ENCODE data around the gene ERBB4. TPM values are rescaled to one million over a fixed set of nuclear protein-coding genes. Genes with fewer than 3 reads are reported as not detected.

ERBB4 gene
- total RNA-seq, 4 donors from 2014 or later, result 0.09 to 0.67 TPM; not detected in 2

GRCh38 chr2:212539072-212539880, 674 bp upstream of the ERBB4 start:
- H3K27ac ChIP-seq, result no peak overlapping the region
- TF ChIP-seq POLR2A (IDR thresholded peaks at IDR 0.05) (no peak), CTCF (IDR thresholded peaks at IDR 0.05) (no peak)
- peak overlapping the region; percentile 13 to 60 (median 40) for H3K4me3 ChIP-seq
- peaks cover 0 to 29% (median 0%) of the 10 kb centered on the region in 4 donors for H3K4me1 ChIP-seq
- DNase-seq, result peak in 1 of 3 donors; percentile 47
- H3K36me3 ChIP-seq, result no peaks in the 10 kb centered on the region
- H3K9me3 ChIP-seq, result no peaks in the 10 kb centered on the region
- peaks cover 0 to 25% of the 10 kb centered on the region in 2 donors for H3K27me3 ChIP-seq

GRCh38 chr2:212537726-212538304, 787 bp downstream of the ERBB4 start:
- peak in 1 of 3 donors; percentile 47 for DNase-seq
- peaks cover 0 to 25% of the 10 kb centered on the region in 2 donors for H3K27me3 ChIP-seq
- H3K36me3 ChIP-seq, result no peaks in the 10 kb centered on the region
- no peak overlapping the region for H3K27ac ChIP-seq
- TF ChIP-seq CTCF (IDR thresholded peaks at IDR 0.05), result no peak
- TF ChIP-seq POLR2A (IDR thresholded peaks at IDR 0.05), result no peak
- H3K9me3 ChIP-seq, result no peaks in the 10 kb centered on the region
- peak overlapping the region; percentile 8 to 60 (median 40) for H3K4me3 ChIP-seq
- peaks cover 0 to 29% (median 0%) of the 10 kb centered on the region in 4 donors for H3K4me1 ChIP-seq

- Histone ChIP-seq H3K36me3 (no peaks in the 10 kb centered on the region), H3K9me3 (no peaks in the 10 kb centered on the region), H3K27me3 (peaks cover 0 to 25% of the 10 kb centered on the region in 2 donors), H3K4me3 (peak overlapping the region; percentile 8 to 60 (median 40)), H3K27ac (no peak overlapping the region), H3K4me1 (peaks cover 0 to 29% (median 0%) of the 10 kb centered on the region in 4 donors)
- TF ChIP-seq POLR2A (IDR thresholded peaks at IDR 0.05) (no peak), CTCF (IDR thresholded peaks at IDR 0.05) (no peak)
- peak in 1 of 3 donors; percentile 50 for DNase-seq
Measured at GRCh38 chr2:212536817-212537725, 1.5 kb downstream of the ERBB4 start.

- no peak for TF ChIP-seq POLR2A (IDR thresholded peaks at IDR 0.05)
- TF ChIP-seq CTCF (IDR thresholded peaks at IDR 0.05), result no peak
- no peak for DNase-seq
- Histone ChIP-seq H3K4me1 (peaks cover 0 to 29% (median 0%) of the 10 kb centered on the region in 4 donors), H3K27me3 (peaks cover 0 to 25% of the 10 kb centered on the region in 2 donors), H3K9me3 (no peaks in the 10 kb centered on the region), H3K27ac (no peak overlapping the region), H3K36me3 (no peaks in the 10 kb centered on the region), H3K4me3 (peak overlapping the region in 1 of 4 donors; percentile 46)
Measured at GRCh38 chr2:212535996-212536816, 2.4 kb downstream of the ERBB4 start.

Measured in Peyer's patch (tissue), 4 donors.